Activated T-helper 1 cell treated with Interleukin-2 at 50 U/mL for 16 hours (primary cell): ENCODE results near the gene HIPK1.
"Not testable (repeated sequence)": the region's sequence is repeated elsewhere in the genome, so short reads cannot be mapped to it uniquely, and the experiment has no call there.

Source experiments
- DNase-seq: peaks from one replicate; pipeline ENCODE4 v3.0.0-alpha.2; 2020; ENCODE audit warnings: low read depth

The HIPK1 gene

DNA sequence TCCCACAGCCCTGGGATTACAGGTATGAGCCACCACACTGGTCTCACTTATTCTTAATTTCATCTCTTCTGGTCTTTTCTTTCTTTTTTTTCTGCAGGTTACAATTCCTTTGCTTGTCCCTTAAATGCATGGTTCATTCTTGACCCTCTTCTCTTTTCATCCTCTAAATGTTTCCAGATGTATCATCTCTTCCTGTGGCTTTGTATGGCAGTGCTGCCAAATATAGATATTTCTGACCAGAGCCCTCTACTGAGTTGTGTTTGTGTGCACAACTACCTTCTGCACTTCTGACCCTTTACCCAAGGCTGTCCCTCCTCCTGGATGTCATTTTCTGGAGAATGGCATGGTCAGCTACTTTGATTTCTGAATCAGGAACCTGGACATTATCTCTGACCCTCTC is 82.7 kb downstream of the HIPK1 start:
- DNase-seq: no peak

DNA sequence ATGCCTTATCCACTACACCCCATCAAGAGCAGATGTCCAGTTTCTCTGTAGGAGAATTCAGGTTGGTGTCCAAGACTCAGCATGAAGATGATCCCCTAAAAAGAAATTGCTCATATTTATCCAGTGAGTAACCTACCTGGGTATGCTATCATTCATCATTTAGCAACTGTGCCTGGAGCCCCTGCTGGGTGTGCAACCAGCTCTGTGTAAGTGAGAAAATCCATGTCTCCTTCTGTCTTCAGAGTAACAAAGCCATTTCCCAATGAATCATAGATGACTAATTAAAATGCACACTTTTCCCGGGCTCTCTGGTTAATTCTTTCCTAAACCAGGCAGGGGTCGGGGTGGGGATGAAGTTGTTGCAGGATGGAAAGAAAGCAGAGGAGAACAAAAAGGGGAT is 86.0 kb downstream of the HIPK1 start:
- DNase-seq: no peak

DNA sequence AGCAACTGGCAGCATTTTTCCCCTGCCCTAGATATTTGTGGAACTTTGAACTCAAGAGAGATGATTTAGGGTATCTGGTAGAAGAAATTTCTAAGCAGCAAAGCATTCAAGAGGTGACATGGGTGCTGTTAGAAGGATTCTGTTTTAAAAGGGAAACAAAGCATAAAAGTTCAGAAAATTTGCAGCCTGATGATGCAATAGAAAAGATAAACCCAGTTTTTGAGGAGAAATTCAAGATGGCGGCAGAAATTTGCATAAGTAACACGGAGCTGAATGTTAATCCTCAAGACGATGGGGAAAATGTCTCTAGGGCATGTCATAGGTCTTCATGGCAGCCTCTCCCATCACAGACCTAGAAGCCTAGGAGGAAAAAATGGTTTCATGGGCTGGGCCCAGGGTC is 90.6 kb downstream of the HIPK1 start:
- DNase-seq: not testable (repeated sequence)

DNA sequence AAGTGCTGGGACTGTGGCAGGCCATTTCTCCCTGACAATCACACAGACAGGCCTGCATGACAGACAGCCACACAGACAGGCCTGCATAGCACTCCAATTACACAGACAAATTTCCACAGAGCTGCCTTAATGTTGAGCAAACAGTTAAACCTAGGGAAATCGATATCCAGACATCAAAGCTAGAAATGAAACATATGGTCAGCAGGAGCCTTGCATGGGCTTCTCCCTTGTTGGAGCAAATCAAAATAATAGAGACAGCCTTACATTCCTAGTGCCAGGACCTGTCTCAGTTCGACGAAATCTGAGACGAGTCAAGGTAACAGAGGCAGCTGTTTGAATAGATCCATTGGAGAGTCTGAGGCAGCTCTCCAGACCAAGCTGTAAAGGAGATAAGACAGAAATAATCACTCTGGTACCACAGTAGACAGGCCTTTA is 92.6 kb downstream of the HIPK1 start:
- DNase-seq: no peak

DNA sequence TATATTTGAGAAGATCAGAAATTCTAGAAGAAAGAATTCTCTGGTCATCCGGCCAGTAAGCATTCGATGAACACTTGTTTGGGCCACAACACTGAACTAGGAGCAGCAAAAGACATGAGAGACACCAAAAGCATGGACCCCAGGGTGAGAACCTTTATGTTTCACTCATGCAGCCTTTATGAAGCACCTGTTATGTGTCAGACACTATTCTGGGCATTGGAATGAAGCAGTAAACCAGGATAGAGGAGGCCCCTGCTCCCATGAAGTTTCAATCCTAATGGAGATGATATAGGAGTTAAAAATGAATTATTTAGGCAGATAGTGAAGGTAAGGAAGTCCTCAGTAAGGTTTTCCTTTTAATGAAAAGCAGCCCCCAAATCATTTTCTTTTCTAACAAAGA is 93.8 kb downstream of the HIPK1 start:
- DNase-seq: no peak

DNA sequence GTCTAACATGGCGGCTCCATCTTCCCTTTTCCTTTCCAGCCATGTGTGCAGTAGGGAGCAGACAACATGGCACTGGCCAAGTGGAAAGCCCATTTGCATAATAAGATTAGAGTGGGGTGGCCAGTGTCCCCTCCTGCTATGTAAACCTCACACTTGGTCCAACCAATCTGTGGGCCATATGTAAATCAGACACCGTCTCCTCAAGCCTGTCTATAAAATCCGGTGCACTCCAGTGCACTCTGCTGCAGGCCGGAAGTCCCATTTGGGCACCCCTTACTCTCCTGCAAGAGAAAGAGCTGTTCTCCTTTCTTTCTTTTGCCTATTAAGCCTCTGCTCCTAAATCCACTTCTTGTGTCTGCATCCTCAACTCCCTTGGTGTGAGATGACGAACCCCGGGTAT is 94.3 kb downstream of the HIPK1 start:
- DNase-seq: no peak

DNA sequence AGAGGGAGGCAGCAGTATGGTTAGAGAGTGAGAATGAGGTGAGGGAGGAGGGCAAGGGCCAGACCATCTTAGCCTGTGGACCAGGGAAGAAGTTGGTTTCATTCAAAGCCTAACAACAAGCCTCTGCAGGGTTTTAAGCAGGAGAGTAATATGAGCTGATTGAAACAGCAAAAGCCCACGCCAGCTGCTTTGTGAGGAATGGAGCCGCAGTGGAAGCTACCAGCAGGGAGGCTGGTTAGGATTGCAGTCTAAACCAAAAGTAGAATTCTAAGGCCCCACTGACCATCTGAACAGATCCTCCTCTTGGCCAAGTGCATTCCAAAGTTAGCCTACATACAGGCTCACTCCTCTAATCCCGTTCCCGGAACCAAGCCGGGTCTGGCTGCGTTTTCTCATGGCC is 94.9 kb downstream of the HIPK1 start:
- no peak for DNase-seq

DNA sequence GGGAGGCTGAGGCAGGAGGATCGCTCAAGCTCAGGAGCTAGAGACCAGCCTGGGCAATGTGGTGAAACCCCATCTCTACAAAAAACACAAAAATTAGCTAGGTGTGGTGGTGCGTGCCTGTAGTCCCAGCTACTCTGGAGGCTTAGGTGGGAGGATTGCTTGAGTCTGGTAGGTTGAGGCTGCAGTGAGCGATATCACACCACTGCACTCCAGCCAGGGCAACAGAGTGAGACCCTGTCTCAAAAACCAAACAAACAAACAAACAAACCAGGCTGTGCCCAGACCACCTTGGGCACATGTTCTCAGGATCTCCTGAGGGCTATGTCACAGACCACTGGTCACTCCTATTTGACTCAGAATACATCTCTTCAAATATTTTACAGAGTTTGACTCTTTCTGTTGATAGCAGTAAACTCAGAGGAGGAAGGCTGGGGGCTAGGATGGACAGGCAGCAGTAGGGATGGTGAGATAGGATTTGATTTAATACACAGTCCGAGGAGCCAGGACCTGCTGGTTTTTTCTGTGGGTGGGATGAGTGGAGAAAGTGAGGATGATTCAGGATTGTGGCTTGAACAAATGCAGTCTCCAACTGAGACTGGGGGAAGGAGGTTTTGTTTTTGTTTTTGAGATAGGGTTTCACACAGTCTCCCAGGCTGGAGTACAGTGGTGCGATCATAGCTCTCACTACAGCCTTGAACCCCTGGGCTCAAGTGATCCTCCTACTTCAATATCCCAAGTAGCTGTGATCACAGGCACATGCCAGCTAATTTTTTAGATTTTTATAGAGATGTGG is 96.7 kb downstream of the HIPK1 start:
- DNase-seq: no peak

DNA sequence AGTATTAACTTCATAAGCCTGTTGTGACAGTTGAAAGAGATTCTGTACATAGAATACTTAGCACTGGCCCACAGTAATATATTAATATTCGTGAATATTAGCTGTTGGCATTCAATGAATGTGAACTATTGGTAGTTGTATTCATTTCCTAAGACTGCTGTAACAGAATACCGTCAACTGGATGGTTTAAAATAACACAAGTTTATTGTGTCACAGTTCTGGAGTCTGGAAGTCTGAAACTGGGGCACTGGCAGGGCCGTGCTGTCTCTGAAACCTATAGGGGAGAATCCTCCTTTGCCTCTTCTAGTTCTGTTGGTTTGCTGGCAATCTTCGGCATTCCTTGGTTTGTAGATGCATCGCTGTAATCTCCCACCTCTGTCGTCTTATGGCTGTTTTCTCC is 97.7 kb downstream of the HIPK1 start:
- DNase-seq: no peak
